Thoracic aorta (tissue), 2 donors: Measurements from ENCODE around the gene TMEM266. TPM values are rescaled to one million over a fixed set of nuclear protein-coding genes. Genes with fewer than 3 reads are reported as not detected.

Experiments used
- ATAC-seq: fragments of 150-250 bp; one replicate; pipeline ENCODE4 v1.8.0; 2017; ENCODE audit warnings: low read depth; ENCODE audit not compliant: insufficient number of reproducible peaks, low FRiP score
- DNase-seq: peaks from one replicate; pipeline ENCODE4 v3.0.0-alpha.2; 2020; ENCODE audit warnings: low spot score
- H3K27ac ChIP-seq, 2 donors: fragments of 200-600 bp; sonication (generic); 1 replicate in 1 of 2; 2 replicates in 1 of 2; pipeline ENCODE4 v1.5.1; 2016; ENCODE audit warnings: mild to moderate bottlenecking in 2 of 2, moderate library complexity in 2 of 2
- H3K27me3 ChIP-seq: fragments of 200-600 bp; sonication (generic); replicated peaks from 2 replicates; pipeline ENCODE4 v1.6.0; 2016; ENCODE audit warnings: mild to moderate bottlenecking; ENCODE audit not compliant: insufficient read depth
- H3K36me3 ChIP-seq: fragments of 200-600 bp; sonication (generic); one replicate; pipeline ENCODE4 v1.5.1; 2016
- H3K4me1 ChIP-seq, 2 donors: fragments of 200-600 bp; sonication (generic); 1 replicate in 1 of 2; 2 replicates in 1 of 2; pipeline versions ENCODE4 v1.5.1 to v1.6.0; 2016; ENCODE audit warnings: low read depth in 2 of 2, mild to moderate bottlenecking in 1 of 2; ENCODE audit not compliant: control insufficient read depth in 1 of 2
- H3K4me3 ChIP-seq: fragments of 200-600 bp; sonication (generic); 2 replicates; pipeline ENCODE4 v1.5.1; 2016; ENCODE audit warnings: mild to moderate bottlenecking
- H3K9me3 ChIP-seq: fragments of 200-600 bp; sonication (generic); 2 replicates; pipeline ENCODE4 v1.5.1; 2016
- total RNA-seq, 2 donors: library from RNA; depleted of rRNA; stranded (reverse); fragments of >200 nt; gene quantifications; one replicate each; pipeline versions ENCODE4 v1.1.0 to v1.2.3, GENCODE V29; 2016
- TF ChIP-seq, protein P1 (sequence below): fragments of 200-600 bp; sonication (generic); IDR thresholded peaks from one replicate; pipeline ENCODE4 v1.5.1; 2019; ENCODE audit warnings: antibody characterized with exemption

Gene TMEM266
- total RNA-seq, 2 donors from 2014 or later = not detected

GRCh38 chr15:76152197-76152596, 92.4 kb downstream of the TMEM266 start:
- ATAC-seq = no peak
- Histone ChIP-seq H3K4me3 (no peak overlapping the region), H3K9me3 (no peaks in the 10 kb centered on the region), H3K36me3 (no peaks in the 10 kb centered on the region), H3K4me1 (peaks cover 11 to 21% of the 10 kb centered on the region in 2 donors), H3K27me3 (no peaks in the 10 kb centered on the region), H3K27ac (no peak overlapping the region)
- TF ChIP-seq, protein P1, sequence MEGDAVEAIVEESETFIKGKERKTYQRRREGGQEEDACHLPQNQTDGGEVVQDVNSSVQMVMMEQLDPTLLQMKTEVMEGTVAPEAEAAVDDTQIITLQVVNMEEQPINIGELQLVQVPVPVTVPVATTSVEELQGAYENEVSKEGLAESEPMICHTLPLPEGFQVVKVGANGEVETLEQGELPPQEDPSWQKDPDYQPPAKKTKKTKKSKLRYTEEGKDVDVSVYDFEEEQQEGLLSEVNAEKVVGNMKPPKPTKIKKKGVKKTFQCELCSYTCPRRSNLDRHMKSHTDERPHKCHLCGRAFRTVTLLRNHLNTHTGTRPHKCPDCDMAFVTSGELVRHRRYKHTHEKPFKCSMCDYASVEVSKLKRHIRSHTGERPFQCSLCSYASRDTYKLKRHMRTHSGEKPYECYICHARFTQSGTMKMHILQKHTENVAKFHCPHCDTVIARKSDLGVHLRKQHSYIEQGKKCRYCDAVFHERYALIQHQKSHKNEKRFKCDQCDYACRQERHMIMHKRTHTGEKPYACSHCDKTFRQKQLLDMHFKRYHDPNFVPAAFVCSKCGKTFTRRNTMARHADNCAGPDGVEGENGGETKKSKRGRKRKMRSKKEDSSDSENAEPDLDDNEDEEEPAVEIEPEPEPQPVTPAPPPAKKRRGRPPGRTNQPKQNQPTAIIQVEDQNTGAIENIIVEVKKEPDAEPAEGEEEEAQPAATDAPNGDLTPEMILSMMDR = no peak
- DNase-seq = no peak

GRCh38 chr15:76153241-76154197, 93.7 kb downstream of the TMEM266 start:
- Histone ChIP-seq H3K27me3 (no peaks in the 10 kb centered on the region), H3K4me3 (no peak overlapping the region), H3K9me3 (no peaks in the 10 kb centered on the region), H3K4me1 (peaks cover 11 to 21% of the 10 kb centered on the region in 2 donors), H3K36me3 (no peaks in the 10 kb centered on the region), H3K27ac (no peak overlapping the region)
- TF ChIP-seq, protein P1 = no peak
- ATAC-seq (no peak), DNase-seq (no peak)

- Histone ChIP-seq H3K4me1 (peaks cover 4 to 12% of the 10 kb centered on the region in 2 donors), H3K36me3 (no peaks in the 10 kb centered on the region), H3K27ac (no peak overlapping the region), H3K9me3 (no peaks in the 10 kb centered on the region), H3K27me3 (no peaks in the 10 kb centered on the region), H3K4me3 (no peak overlapping the region)
- ATAC-seq = no peak
- DNase-seq = no peak
- TF ChIP-seq, protein P1 = no peak
Observed at GRCh38 chr15:76155731-76156130, 95.9 kb downstream of the TMEM266 start.

- H3K27ac ChIP-seq = no peak overlapping the region
- TF ChIP-seq, protein P1 = no peak
- H3K27me3 ChIP-seq = no peaks in the 10 kb centered on the region
- H3K9me3 ChIP-seq = no peaks in the 10 kb centered on the region
- no peak for DNase-seq
- ATAC-seq = no peak
- peaks cover 9 to 20% of the 10 kb centered on the region in 2 donors for H3K4me1 ChIP-seq
- H3K4me3 ChIP-seq = no peak overlapping the region
- H3K36me3 ChIP-seq = no peaks in the 10 kb centered on the region
Observed at GRCh38 chr15:76158226-76158625, 98.4 kb downstream of the TMEM266 start.

DNA sequence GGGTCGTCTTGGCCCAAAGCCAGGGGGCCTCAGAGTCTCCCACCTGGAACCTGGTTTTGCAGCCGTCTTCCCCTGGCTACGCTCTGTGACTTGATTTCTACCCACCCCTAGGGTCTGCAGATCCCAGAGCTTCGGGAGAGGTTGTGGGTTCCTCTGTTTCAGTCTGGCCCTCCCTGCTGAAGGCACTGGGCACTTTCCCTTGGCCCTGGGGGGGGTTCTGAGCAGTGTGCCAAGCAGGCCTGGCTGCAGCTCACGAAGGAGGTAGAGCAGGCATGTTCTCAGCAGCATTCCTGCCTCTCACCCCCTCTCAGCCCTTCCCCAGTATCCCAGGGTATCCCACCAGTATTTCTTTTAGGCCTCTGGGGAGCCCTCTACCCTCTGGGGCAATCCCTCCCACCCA, 99.0 kb downstream of the TMEM266 start:
- no peak overlapping the region for H3K4me3 ChIP-seq
- H3K9me3 ChIP-seq = no peaks in the 10 kb centered on the region
- no peaks in the 10 kb centered on the region for H3K27me3 ChIP-seq
- H3K27ac ChIP-seq = no peak overlapping the region
- ATAC-seq (no peak), DNase-seq (no peak)
- H3K4me1 ChIP-seq = peaks cover 12 to 20% of the 10 kb centered on the region in 2 donors
- TF ChIP-seq, protein P1 = no peak
- no peaks in the 10 kb centered on the region for H3K36me3 ChIP-seq
